BE2C (cell line): ENCODE measurements around the gene TRPT1.

Experiments
- DNase-seq: peaks from one replicate; pipeline ENCODE4 v3.0.0-alpha.2; 2020
- H3K27me3 ChIP-seq: fragments of 250-450 bp; sonication (Bioruptor Pico); 2 replicates; pipeline ENCODE4 v1.5.1; 2020; ENCODE audit warnings: mild to moderate bottlenecking
- H3K36me3 ChIP-seq: fragments of 250-450 bp; sonication (Bioruptor Pico); 2 replicates; pipeline ENCODE4 v1.5.1; 2020; ENCODE audit warnings: mild to moderate bottlenecking
- H3K4me1 ChIP-seq: fragments of 250-450 bp; sonication (Bioruptor Pico); 2 replicates; pipeline ENCODE4 v1.5.1; 2020
- H3K4me3 ChIP-seq: 2 replicates; pipeline ENCODE4 v1.5.1; 2011; ENCODE audit warnings: low read depth, low read length
- H3K9me3 ChIP-seq: fragments of 250-450 bp; sonication (Bioruptor Pico); 2 replicates; pipeline ENCODE4 v1.5.1; 2020
- TF ChIP-seq, protein P1 (sequence below): IDR thresholded peaks from 2 replicates; pipeline ENCODE4 v1.5.1; 2012; ENCODE audit warnings: mild to moderate bottlenecking, low read depth, low read length

The TRPT1 gene

DNA sequence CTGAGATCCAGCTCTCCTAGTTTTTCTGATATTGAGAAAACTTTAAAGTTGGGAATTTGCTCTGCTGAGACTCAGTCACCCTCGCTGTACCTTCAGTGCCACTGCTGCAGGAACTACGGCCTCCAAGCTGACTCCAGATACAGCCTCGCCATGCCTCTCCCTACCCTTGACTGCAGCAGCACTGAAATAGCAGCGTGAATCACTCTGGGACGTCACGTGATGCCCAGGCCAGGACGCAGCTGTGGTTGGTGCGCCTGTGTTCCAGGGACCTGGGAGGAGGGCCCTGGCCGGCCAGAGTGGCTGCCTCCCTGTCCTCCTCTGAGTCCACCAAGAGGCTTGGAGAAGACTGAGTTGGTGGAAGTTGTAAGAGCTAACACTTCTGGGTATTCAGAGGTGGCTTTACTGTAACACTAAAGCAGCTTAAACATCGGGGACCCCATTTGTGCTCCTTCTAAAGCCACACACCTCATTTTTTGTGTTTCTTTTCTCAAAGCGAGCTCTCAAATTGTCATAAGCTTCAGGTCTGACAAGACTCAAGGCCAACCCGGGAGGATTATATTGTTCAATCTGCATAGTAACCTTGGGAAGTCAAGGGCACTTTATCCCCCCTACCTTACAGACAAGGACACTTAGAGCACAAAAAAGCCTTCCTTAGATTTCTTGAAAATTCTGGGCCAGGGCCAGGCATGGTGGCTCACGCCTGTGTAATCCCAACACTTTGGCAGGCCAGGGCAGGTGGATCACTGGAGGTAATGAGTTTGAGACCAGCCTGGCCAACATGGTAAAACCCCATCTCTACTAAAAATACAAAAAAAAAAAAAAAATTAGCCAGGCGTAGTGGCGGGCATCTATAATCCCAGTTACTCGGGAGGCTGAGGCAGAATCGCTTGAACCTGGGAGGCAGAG, 44.2 kb downstream of the TRPT1 start:
- H3K27me3 ChIP-seq, result no peaks in the 10 kb centered on the region
- TF ChIP-seq, protein P1, sequence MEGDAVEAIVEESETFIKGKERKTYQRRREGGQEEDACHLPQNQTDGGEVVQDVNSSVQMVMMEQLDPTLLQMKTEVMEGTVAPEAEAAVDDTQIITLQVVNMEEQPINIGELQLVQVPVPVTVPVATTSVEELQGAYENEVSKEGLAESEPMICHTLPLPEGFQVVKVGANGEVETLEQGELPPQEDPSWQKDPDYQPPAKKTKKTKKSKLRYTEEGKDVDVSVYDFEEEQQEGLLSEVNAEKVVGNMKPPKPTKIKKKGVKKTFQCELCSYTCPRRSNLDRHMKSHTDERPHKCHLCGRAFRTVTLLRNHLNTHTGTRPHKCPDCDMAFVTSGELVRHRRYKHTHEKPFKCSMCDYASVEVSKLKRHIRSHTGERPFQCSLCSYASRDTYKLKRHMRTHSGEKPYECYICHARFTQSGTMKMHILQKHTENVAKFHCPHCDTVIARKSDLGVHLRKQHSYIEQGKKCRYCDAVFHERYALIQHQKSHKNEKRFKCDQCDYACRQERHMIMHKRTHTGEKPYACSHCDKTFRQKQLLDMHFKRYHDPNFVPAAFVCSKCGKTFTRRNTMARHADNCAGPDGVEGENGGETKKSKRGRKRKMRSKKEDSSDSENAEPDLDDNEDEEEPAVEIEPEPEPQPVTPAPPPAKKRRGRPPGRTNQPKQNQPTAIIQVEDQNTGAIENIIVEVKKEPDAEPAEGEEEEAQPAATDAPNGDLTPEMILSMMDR, result no peak
- H3K9me3 ChIP-seq, result no peaks in the 10 kb centered on the region
- H3K4me1 ChIP-seq, result no peaks in the 10 kb centered on the region; the same call in 1 of the 2 replicates
- peak overlapping the region; percentile 31 for H3K4me3 ChIP-seq
- H3K36me3 ChIP-seq, result no peaks in the 10 kb centered on the region
- DNase-seq, result peak; percentile 87

DNA sequence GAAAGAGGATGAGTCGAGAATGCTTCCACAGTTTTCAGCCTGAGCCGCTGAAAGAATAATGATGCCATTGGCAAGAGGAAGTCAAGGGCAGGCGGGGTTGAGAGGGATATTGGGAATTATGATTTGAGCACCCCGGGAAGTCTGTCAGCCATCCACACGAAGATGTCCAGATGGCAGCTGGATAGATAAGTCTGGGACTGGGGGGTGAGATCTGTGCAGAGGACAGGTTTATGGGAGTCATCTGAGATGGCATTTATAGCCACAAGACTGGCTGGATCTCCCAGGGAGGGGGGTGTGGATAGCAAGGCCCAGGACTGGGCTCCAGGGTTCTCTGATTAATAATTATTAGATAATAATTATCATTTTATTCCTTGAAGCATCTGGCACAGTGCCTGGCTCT, 45.1 kb downstream of the TRPT1 start:
- TF ChIP-seq, protein P1, result no peak
- no peaks in the 10 kb centered on the region; the same call in 1 of the 2 replicates for H3K4me1 ChIP-seq
- H3K4me3 ChIP-seq, result peak overlapping the region; percentile 31
- no peaks in the 10 kb centered on the region for H3K36me3 ChIP-seq
- no peaks in the 10 kb centered on the region for H3K9me3 ChIP-seq
- DNase-seq, result no peak
- no peaks in the 10 kb centered on the region for H3K27me3 ChIP-seq

DNA sequence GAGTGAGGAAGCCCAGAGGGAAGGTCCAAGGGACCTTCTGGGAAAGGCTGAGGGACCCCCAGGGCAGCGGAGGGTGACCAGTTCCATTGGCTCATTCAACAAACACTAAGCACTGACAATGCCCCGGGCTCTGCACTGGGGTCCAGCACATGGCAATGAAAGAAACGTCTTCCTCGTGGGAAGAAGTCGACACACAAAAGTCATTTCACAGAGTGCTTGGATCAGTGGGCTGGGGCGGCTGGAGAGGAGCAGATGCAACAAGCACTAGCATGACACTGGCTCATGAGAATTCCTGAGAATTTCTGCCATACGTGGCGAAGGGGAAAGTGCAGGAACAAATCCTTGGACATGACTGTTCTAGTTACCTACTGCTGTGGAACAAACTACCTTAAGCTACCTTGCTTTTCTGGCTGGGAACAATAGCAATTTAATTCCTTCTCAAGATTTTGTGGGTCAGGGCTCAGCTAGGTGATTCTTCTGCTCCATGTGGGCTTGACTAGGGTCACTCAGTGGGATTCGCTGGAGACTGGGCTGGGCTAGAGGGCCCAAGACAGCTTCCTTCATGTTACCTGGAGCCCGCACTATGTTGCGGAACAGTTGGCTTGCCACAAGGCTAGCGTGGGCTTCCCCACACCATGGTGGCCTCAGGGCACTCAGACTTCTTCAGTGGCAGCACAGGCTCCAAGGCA, 46.9 kb downstream of the TRPT1 start:
- no peaks in the 10 kb centered on the region for H3K36me3 ChIP-seq
- H3K4me3 ChIP-seq, result no peak overlapping the region
- DNase-seq, result no peak
- no peaks in the 10 kb centered on the region for H3K9me3 ChIP-seq
- H3K4me1 ChIP-seq, result no peaks in the 10 kb centered on the region; the same call in 1 of the 2 replicates
- H3K27me3 ChIP-seq, result no peaks in the 10 kb centered on the region
- TF ChIP-seq, protein P1, result no peak

DNA sequence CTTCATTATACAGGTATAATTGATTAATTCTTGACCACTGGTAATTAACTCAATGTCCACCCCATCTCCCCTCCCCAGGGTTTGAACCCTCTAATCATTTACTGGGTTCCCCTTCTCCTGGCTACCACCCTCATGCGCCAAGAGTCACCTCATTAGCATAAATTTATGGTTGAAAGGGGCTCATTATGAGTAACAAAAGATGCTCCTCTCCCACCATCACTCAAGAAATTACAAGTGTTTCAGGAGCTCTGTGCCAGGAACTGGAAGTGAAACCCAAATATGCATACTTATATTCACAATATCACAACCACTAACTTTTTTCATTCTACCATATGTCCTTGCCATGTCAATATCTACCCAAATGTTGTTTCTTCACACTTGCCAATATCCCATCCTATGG, 47.8 kb downstream of the TRPT1 start:
- H3K9me3 ChIP-seq, result no peaks in the 10 kb centered on the region
- H3K27me3 ChIP-seq, result no peaks in the 10 kb centered on the region
- no peak for DNase-seq
- H3K36me3 ChIP-seq, result no peaks in the 10 kb centered on the region
- H3K4me1 ChIP-seq, result no peaks in the 10 kb centered on the region; the same call in 1 of the 2 replicates
- TF ChIP-seq, protein P1, result no peak
- H3K4me3 ChIP-seq, result no peak overlapping the region

DNA sequence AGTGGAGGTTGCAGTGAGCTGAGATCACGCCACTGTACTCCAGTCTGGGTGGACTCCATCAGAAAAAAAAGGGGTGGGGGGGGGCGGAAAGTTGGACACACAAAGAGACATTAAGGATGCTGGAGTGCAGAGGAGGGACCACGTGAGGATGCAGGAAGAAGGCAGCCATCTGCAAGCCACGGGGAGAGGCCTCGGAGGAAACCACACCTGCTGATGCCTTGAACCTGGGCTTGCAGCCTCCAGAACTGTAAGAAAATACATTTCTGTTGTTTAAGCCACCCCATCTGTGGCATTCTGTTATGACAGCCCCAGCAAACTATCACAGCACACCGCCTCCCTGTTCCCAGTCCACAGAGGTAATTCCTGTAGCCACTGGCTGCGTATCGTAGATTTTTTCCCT, 49.2 kb downstream of the TRPT1 start:
- DNase-seq, result no peak
- H3K4me3 ChIP-seq, result no peak overlapping the region
- no peaks in the 10 kb centered on the region; the same call in 1 of the 2 replicates for H3K4me1 ChIP-seq
- TF ChIP-seq, protein P1, result no peak
- no peaks in the 10 kb centered on the region for H3K27me3 ChIP-seq
- H3K36me3 ChIP-seq, result no peaks in the 10 kb centered on the region
- no peaks in the 10 kb centered on the region for H3K9me3 ChIP-seq
